Esophagus squamous epithelium (tissue), 4 donors: ENCODE measurements around the gene SYDE2.
"Not testable (repeated sequence)": the region's sequence is repeated elsewhere in the genome, so short reads cannot be mapped to it uniquely, and the experiment has no call there.

Source experiments
- CTCF ChIP-seq, 6 experiments: fragments of 450-650 bp in 4 of 6; fragments of 200-600 bp in 2 of 6; sonication (generic) in 2 of 6; IDR thresholded peaks; one replicate each; pipeline ENCODE4 v1.5.1; 2016 to 2019; ENCODE audit warnings: antibody characterized with exemption in 6 of 6, mild to moderate bottlenecking in 4 of 6, moderate library complexity in 4 of 6
- POLR2A ChIP-seq, 4 donors: fragments of 450-650 bp; IDR thresholded peaks; one replicate each; pipeline ENCODE4 v1.6.1; 2017; ENCODE audit warnings: antibody characterized with exemption in 4 of 4, mild to moderate bottlenecking in 4 of 4, moderate library complexity in 3 of 4

GRCh38 chr1:85192129-85192528 is 8.7 kb downstream of the SYDE2 start:
- TF ChIP-seq CTCF, POLR2A (IDR thresholded peaks at IDR 0.05): not testable (repeated sequence)
